Loucy (cell line): Measurements from ENCODE around the gene KSR2.

Source experiments
- EZH2phosphoT487 ChIP-seq: fragments of 200-600 bp; IDR thresholded peaks from 2 replicates; pipeline ENCODE4 v1.6.1; 2018; ENCODE audit warnings: antibody characterized with exemption, mild to moderate bottlenecking, moderate library complexity, borderline replicate concordance
- TF ChIP-seq, protein P1 (sequence below): fragments of 200-600 bp; sonication (generic); conservative IDR thresholded peaks from 2 replicates; pipeline ENCODE4 v1.5.1; 2014; ENCODE audit warnings: mild to moderate bottlenecking, antibody characterized with exemption, low read length

DNA sequence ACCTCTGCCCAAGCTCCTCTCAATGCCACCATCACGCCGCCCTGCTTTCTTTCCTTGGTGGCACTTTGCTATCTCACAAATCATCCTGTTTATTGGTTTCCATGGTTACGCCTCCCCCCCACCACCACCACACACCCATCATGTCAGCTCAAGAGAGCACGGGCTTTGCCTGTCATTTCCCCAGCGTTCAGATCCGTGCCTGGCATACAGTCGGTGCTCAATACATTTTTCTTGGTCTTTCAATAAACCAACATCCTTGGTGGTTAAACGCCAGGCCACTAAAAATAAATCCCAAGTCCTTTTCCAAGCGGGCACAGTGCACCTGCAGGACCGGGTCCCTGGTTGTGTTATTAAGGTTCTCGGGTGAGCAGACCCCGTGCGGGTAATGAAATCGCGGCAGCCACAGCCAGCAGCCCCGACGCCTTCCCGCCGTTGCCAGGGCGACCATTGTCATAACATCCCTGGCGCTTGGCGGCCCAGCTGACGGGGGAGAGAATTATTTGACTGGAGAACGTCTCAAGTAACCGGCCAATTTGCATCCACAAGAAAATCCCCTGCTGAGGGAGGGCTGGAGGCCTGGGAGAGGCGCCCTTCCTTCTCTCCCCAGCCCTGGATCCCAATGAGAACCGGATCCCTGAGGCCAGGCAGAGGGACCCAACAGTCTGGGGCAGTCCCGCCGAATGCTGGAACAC, 92.9 kb downstream of the KSR2 start:
- TF ChIP-seq, protein P1, sequence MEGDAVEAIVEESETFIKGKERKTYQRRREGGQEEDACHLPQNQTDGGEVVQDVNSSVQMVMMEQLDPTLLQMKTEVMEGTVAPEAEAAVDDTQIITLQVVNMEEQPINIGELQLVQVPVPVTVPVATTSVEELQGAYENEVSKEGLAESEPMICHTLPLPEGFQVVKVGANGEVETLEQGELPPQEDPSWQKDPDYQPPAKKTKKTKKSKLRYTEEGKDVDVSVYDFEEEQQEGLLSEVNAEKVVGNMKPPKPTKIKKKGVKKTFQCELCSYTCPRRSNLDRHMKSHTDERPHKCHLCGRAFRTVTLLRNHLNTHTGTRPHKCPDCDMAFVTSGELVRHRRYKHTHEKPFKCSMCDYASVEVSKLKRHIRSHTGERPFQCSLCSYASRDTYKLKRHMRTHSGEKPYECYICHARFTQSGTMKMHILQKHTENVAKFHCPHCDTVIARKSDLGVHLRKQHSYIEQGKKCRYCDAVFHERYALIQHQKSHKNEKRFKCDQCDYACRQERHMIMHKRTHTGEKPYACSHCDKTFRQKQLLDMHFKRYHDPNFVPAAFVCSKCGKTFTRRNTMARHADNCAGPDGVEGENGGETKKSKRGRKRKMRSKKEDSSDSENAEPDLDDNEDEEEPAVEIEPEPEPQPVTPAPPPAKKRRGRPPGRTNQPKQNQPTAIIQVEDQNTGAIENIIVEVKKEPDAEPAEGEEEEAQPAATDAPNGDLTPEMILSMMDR, result no peak
- no peak for TF ChIP-seq EZH2phosphoT487
